ENCODE results near the gene KBTBD13.
"Not testable (repeated sequence)": the region's sequence is repeated elsewhere in the genome, so short reads cannot be mapped to it uniquely, and the experiment has no call there.

The KBTBD13 gene

DNA sequence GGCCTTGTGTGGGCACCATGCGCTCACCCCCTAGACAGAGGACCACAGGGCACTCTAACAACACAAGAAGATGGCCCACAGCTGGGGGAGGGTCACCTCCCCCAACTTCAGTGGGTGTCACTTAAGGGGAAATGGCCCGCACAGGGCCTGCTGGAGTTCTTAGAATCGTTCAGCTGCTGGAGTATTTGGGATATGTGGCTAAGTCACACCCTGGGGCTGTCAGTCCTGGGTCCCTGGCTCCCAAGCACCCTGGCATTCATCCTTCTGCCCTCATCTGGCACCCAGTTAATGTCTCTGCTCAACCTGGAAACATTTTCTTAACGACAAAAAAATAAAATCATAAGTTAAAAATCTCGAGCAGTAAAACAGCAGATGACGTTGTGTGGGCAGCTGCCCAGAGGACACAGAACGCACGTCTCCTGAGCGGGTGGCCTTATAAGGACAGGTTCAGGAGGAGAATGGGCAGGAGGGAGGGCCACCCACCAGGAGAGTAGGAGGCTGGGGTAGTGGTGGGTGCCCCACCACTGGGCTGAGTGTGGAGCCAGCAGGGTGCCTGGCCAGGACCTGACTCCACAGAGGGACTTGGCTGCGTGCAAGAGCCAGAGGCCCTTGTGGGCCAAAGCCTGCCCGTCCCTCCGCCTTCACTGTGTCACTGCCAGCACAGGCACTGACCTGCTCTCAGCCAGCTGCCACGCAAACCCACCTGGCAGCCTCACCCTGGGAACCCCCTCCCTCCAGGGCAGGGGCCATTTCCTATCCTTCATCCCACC, 11.5 kb downstream of the KBTBD13 start:
- Histone ChIP-seq H3K4me1 (ENCODE audit: control insufficient read depth, insufficient read depth, low read length) (peaks cover 49% of the 10 kb centered on the region), H3K36me3 (ENCODE audit: control insufficient read depth, insufficient read depth, low read length) (no peaks in the 10 kb centered on the region), H3K9me3 (ENCODE audit: control insufficient read depth, low read length) (no peaks in the 10 kb centered on the region), H3K4me3 (ENCODE audit: insufficient read depth, low read depth, low read length) (no peak overlapping the region), H3K27me3 (ENCODE audit: control insufficient read depth, insufficient read depth, low read length, poor library complexity, severe bottlenecking) (peaks cover 26% of the 10 kb centered on the region), H3K27ac (ENCODE audit: insufficient read depth, low read depth, low read length, poor library complexity, severe bottlenecking) (no peak overlapping the region)
- 92 to 93% methylated on average over 13 of the region's 13 CpGs for WGBS, 2 experiments

- Histone ChIP-seq H3K27ac (ENCODE audit: insufficient read depth, low read depth, low read length, poor library complexity, severe bottlenecking) (no peak overlapping the region), H3K36me3 (ENCODE audit: control insufficient read depth, insufficient read depth, low read length) (no peaks in the 10 kb centered on the region), H3K27me3 (ENCODE audit: control insufficient read depth, insufficient read depth, low read length, poor library complexity, severe bottlenecking) (peaks cover 26% of the 10 kb centered on the region), H3K4me3 (ENCODE audit: insufficient read depth, low read depth, low read length) (no peak overlapping the region), H3K4me1 (ENCODE audit: control insufficient read depth, insufficient read depth, low read length) (peaks cover 44% of the 10 kb centered on the region), H3K9me3 (ENCODE audit: control insufficient read depth, low read length) (no peaks in the 10 kb centered on the region)
- 81% methylated on average over 6 of the region's 6 CpGs for WGBS, 2 experiments
Measured at GRCh38 chr15:65088643-65089021, 12.1 kb downstream of the KBTBD13 start.

- H3K27ac ChIP-seq (ENCODE audit: insufficient read depth, low read depth, low read length, poor library complexity, severe bottlenecking), result no peak overlapping the region
- WGBS, 2 experiments, result 74 to 82% methylated on average over 5 of the region's 5 CpGs
- H3K27me3 ChIP-seq (ENCODE audit: control insufficient read depth, insufficient read depth, low read length, poor library complexity, severe bottlenecking), result peaks cover 25% of the 10 kb centered on the region
- H3K4me3 ChIP-seq (ENCODE audit: insufficient read depth, low read depth, low read length), result no peak overlapping the region
- H3K9me3 ChIP-seq (ENCODE audit: control insufficient read depth, low read length), result no peaks in the 10 kb centered on the region
- peaks cover 38% of the 10 kb centered on the region for H3K4me1 ChIP-seq (ENCODE audit: control insufficient read depth, insufficient read depth, low read length)
- H3K36me3 ChIP-seq (ENCODE audit: control insufficient read depth, insufficient read depth, low read length), result no peaks in the 10 kb centered on the region
Measured at GRCh38 chr15:65089206-65089824, 12.8 kb downstream of the KBTBD13 start.

- Histone ChIP-seq H3K9me3 (ENCODE audit: control insufficient read depth, low read length) (no peaks in the 10 kb centered on the region), H3K27ac (ENCODE audit: insufficient read depth, low read depth, low read length, poor library complexity, severe bottlenecking) (no peak overlapping the region), H3K36me3 (ENCODE audit: control insufficient read depth, insufficient read depth, low read length) (no peaks in the 10 kb centered on the region), H3K27me3 (ENCODE audit: control insufficient read depth, insufficient read depth, low read length, poor library complexity, severe bottlenecking) (peaks cover under 1% of the 10 kb centered on the region), H3K4me3 (ENCODE audit: insufficient read depth, low read depth, low read length) (no peak overlapping the region), H3K4me1 (ENCODE audit: control insufficient read depth, insufficient read depth, low read length) (peaks cover 22% of the 10 kb centered on the region)
- WGBS, 2 experiments, result 87 to 90% methylated on average over 12 of the region's 12 CpGs
Measured at GRCh38 chr15:65091946-65092770, 15.6 kb downstream of the KBTBD13 start.

DNA sequence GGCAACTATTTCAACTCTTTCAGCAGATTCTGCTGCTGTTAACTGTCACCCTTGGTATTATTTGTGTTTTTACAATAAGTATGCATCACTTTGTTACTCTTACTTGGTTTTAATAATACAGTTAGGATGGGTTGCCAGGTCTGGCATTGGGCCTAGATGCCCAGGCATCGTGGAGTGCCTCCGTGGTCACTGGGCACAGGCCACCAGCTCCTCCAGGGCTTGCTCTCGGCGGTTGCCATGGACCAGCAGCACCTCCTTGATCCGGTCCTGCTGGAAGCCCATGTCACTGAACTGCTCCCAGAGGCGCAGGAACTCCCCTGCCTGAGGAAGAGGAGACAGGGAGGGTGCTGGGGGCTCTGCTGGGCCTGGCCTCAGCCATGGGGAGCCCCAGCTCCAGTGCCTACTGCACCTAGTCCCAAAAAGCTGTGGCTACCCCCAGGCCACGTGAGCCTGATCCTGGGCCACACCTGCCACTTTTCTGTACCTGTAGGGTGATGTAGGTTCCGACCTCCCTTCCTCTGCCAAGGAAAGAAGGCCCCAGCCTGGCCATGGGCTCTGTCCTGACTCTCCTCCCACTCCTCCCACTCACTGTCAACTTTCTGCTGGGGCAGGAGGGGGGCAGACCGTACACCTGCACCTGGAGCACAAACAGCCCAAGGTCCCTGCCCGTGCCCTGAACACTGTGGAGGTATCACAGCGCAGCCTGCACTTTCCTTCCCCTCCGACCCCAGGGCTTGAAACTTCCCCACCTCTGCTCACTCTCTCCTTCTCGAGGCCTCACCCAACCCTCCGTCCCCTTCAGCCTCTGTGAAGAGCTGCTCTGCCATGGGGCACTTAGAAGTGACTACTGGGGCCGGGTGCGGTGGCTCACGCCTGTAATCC, 16.6 kb downstream of the KBTBD13 start:
- no peak overlapping the region for H3K27ac ChIP-seq (ENCODE audit: insufficient read depth, low read depth, low read length, poor library complexity, severe bottlenecking)
- H3K9me3 ChIP-seq (ENCODE audit: control insufficient read depth, low read length), result no peaks in the 10 kb centered on the region
- no peak overlapping the region for H3K4me3 ChIP-seq (ENCODE audit: insufficient read depth, low read depth, low read length)
- H3K36me3 ChIP-seq (ENCODE audit: control insufficient read depth, insufficient read depth, low read length), result no peaks in the 10 kb centered on the region
- WGBS, 2 experiments, result 93% methylated on average over 17 of the region's 17 CpGs
- peaks cover 13% of the 10 kb centered on the region for H3K4me1 ChIP-seq (ENCODE audit: control insufficient read depth, insufficient read depth, low read length)
- H3K27me3 ChIP-seq (ENCODE audit: control insufficient read depth, insufficient read depth, low read length, poor library complexity, severe bottlenecking), result no peaks in the 10 kb centered on the region

- H3K27me3 ChIP-seq (ENCODE audit: control insufficient read depth, insufficient read depth, low read length, poor library complexity, severe bottlenecking); H3K36me3 ChIP-seq (ENCODE audit: control insufficient read depth, insufficient read depth, low read length); H3K4me3 ChIP-seq (ENCODE audit: insufficient read depth, low read depth, low read length); H3K27ac ChIP-seq (ENCODE audit: insufficient read depth, low read depth, low read length, poor library complexity, severe bottlenecking); H3K4me1 ChIP-seq (ENCODE audit: control insufficient read depth, insufficient read depth, low read length); H3K9me3 ChIP-seq (ENCODE audit: control insufficient read depth, low read length): not testable (repeated sequence)
- 89 to 91% methylated on average over 13 of the region's 13 CpGs for WGBS, 2 experiments
Measured at GRCh38 chr15:65093793-65094170, 17.2 kb downstream of the KBTBD13 start.

GRCh38 chr15:65094294-65094995, 17.9 kb downstream of the KBTBD13 start:
- H3K27me3 ChIP-seq (ENCODE audit: control insufficient read depth, insufficient read depth, low read length, poor library complexity, severe bottlenecking), result no peaks in the 10 kb centered on the region
- H3K36me3 ChIP-seq (ENCODE audit: control insufficient read depth, insufficient read depth, low read length), result no peaks in the 10 kb centered on the region
- no peak overlapping the region for H3K27ac ChIP-seq (ENCODE audit: insufficient read depth, low read depth, low read length, poor library complexity, severe bottlenecking)
- H3K4me1 ChIP-seq (ENCODE audit: control insufficient read depth, insufficient read depth, low read length), result peaks cover 2% of the 10 kb centered on the region
- WGBS, 2 experiments, result 94 to 95% methylated on average over 14 of the region's 14 CpGs
- H3K4me3 ChIP-seq (ENCODE audit: insufficient read depth, low read depth, low read length), result no peak overlapping the region
- no peaks in the 10 kb centered on the region for H3K9me3 ChIP-seq (ENCODE audit: control insufficient read depth, low read length)

DNA sequence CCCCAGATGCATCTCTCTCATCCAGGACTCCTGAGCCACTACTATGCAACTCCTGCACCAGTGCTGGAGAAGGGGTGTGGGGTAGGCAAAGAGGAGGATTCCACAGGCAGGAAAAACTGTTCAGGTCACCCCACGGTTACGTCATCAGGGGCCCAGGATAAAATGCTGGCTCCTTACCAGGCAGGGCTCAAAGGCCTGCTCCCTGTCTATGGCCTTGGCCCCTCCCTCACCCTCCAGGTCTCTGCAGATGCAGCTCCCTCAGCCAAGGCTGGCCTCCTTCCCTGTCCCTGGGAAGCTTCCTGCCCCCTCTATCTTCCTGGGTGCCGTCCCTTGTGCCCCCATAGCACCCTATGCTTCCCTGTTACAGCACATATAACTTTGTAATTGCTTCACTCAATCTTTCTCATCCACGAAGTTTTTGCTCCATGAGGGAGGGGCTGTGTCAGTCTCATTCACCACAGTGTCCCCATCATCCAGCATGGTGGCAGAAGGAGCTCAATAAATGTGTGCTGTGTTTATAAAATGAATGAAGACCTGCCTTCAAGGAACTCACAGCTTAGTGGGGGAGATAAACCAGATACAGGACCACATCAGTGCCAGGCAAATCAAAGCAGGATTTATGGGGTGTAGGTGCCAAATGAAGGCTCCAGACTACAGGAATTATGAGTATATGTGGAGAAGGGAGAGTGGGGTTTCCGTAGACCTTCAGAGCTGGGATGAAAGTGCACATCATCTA, 18.6 kb downstream of the KBTBD13 start:
- Histone ChIP-seq H3K4me3 (ENCODE audit: insufficient read depth, low read depth, low read length) (no peak overlapping the region), H3K27me3 (ENCODE audit: control insufficient read depth, insufficient read depth, low read length, poor library complexity, severe bottlenecking) (no peaks in the 10 kb centered on the region), H3K9me3 (ENCODE audit: control insufficient read depth, low read length) (no peaks in the 10 kb centered on the region), H3K36me3 (ENCODE audit: control insufficient read depth, insufficient read depth, low read length) (no peaks in the 10 kb centered on the region), H3K4me1 (ENCODE audit: control insufficient read depth, insufficient read depth, low read length) (no peaks in the 10 kb centered on the region), H3K27ac (ENCODE audit: insufficient read depth, low read depth, low read length, poor library complexity, severe bottlenecking) (no peak overlapping the region)
- 84 to 86% methylated on average over 5 of the region's 5 CpGs for WGBS, 2 experiments

DNA sequence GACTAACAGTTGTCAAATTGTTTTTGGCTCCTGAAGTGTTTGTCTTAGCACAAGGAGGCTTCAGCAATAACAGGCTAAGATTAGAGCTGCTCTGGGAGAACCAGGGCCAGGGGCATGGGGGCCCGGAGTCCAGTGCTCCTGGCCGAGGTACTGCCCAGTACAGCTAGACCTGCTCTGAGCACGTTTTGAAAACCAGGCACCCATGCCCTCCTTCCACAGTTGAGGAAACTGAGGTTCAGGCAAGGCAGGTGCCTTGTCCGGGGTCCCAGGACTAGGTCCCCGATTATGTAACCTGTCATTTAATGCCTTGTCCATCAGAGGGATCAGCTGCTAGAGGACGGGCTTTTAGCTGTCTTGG, 19.2 kb downstream of the KBTBD13 start:
- 91 to 93% methylated on average over 6 of the region's 6 CpGs for WGBS, 2 experiments
- Histone ChIP-seq H3K4me3 (ENCODE audit: insufficient read depth, low read depth, low read length) (no peak overlapping the region), H3K4me1 (ENCODE audit: control insufficient read depth, insufficient read depth, low read length) (no peaks in the 10 kb centered on the region), H3K27ac (ENCODE audit: insufficient read depth, low read depth, low read length, poor library complexity, severe bottlenecking) (no peak overlapping the region), H3K36me3 (ENCODE audit: control insufficient read depth, insufficient read depth, low read length) (no peaks in the 10 kb centered on the region), H3K9me3 (ENCODE audit: control insufficient read depth, low read length) (no peaks in the 10 kb centered on the region), H3K27me3 (ENCODE audit: control insufficient read depth, insufficient read depth, low read length, poor library complexity, severe bottlenecking) (no peaks in the 10 kb centered on the region)

All from ectodermal cell (in vitro differentiated cells).